HEK293 (cell line): ENCODE measurements around the gene PIK3R2.
A peak's percentile ranks its signal among the peaks of the same experiment; 100 is the strongest.

Source experiments
- BCL11A ChIP-seq: fragments of 450-650 bp; formaldehyde crosslinking; IDR thresholded peaks from 2 replicates; pipeline ENCODE4 v1.5.1; 2016; ENCODE audit warnings: low read depth, missing biosample characterization, missing genetic modification characterization
- YY1 ChIP-seq: fragments of 450-650 bp; formaldehyde crosslinking; IDR thresholded peaks from 2 replicates; pipeline ENCODE4 v1.5.1; 2018; ENCODE audit warnings: missing biosample characterization, missing genetic modification characterization
- ZBTB21 ChIP-seq: fragments of 450-650 bp; formaldehyde crosslinking; IDR thresholded peaks from 2 replicates; pipeline ENCODE4 v1.5.1; 2017; ENCODE audit warnings: missing biosample characterization, missing genetic modification characterization
- ZBTB8A ChIP-seq: fragments of 450-650 bp; formaldehyde crosslinking; IDR thresholded peaks from 2 replicates; pipeline ENCODE4 v1.5.1; 2016; ENCODE audit warnings: missing biosample characterization, missing genetic modification characterization
- ZNF239 ChIP-seq: fragments of 450-650 bp; formaldehyde crosslinking; IDR thresholded peaks from 2 replicates; pipeline ENCODE4 v1.5.1; 2016; ENCODE audit warnings: missing biosample characterization, missing genetic modification characterization
- ZNF24 ChIP-seq: fragments of 450-650 bp; formaldehyde crosslinking; IDR thresholded peaks from 2 replicates; pipeline ENCODE4 v1.5.1; 2016; ENCODE audit warnings: missing biosample characterization, missing genetic modification characterization
- ZNF341 ChIP-seq: fragments of 450-650 bp; formaldehyde crosslinking; IDR thresholded peaks from 2 replicates; pipeline ENCODE4; 2016; ENCODE audit warnings: low read depth, missing biosample characterization, missing genetic modification characterization
- ZNF354C ChIP-seq: fragments of 450-650 bp; formaldehyde crosslinking; IDR thresholded peaks from 2 replicates; pipeline ENCODE4 v1.5.1; 2016; ENCODE audit warnings: missing biosample characterization, missing genetic modification characterization, low read depth, borderline replicate concordance
- ZNF416 ChIP-seq: fragments of 450-650 bp; formaldehyde crosslinking; IDR thresholded peaks from 2 replicates; pipeline ENCODE4 v1.5.1; 2016; ENCODE audit warnings: missing biosample characterization, missing genetic modification characterization
- ZNF529 ChIP-seq: fragments of 450-650 bp; formaldehyde crosslinking; IDR thresholded peaks from 2 replicates; pipeline ENCODE4 v1.5.1; 2017; ENCODE audit warnings: missing genetic modification characterization, missing biosample characterization; ENCODE audit not compliant: insufficient replicate concordance
- TF ChIP-seq, protein P1 (sequence below): fragments of 450-650 bp; formaldehyde crosslinking; optimal IDR thresholded peaks from 2 replicates; pipeline ENCODE3; 2016; ENCODE audit warnings: missing biosample characterization, mild to moderate bottlenecking, missing genetic modification characterization
- TF ChIP-seq, protein P2 (sequence below): fragments of 450-650 bp; formaldehyde crosslinking; IDR thresholded peaks from 2 replicates; pipeline ENCODE4 v1.5.1; 2016; ENCODE audit warnings: missing biosample characterization, missing genetic modification characterization
- TF ChIP-seq, protein P3 (sequence below): fragments of 450-650 bp; formaldehyde crosslinking; IDR thresholded peaks from 2 replicates; pipeline ENCODE4 v1.5.1; 2016; ENCODE audit warnings: missing biosample characterization, missing genetic modification characterization

DNA sequence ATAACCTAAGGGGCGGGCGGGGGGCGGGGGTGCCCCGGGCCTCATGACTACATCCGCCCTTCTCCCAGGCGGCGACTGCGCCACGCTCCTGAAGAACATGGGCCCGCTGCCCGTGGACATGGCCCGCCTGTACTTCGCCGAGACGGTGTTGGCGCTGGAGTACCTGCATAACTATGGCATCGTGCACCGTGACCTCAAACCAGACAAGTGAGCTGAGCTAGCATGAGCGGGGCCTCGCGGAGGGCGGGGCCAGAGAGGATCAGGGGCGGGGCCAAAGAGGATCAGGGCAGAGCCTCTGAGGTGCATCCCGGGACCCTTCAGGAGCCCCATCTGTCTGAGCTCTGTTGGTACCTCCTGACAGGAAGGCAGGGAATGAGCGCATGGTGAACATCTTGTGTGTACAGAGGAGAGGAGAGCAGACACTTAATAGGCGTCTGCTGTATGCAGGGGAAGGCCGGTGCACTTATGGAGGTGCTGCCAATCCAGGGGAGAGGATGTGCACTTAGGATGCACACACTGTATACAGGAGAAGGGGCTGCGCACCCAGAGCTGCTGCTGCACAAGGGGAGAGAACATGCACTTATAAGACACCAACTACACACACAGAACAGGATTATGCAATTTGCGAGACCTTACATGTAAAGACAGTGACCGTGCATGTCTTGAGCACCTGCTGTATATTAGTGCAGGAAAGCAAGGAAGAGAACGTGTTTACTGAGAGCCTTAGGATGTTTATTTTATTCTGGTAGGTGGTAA is 20.9 kb upstream of the PIK3R2 start:
- TF ChIP-seq YY1 = no peak
- TF ChIP-seq, protein P1, sequence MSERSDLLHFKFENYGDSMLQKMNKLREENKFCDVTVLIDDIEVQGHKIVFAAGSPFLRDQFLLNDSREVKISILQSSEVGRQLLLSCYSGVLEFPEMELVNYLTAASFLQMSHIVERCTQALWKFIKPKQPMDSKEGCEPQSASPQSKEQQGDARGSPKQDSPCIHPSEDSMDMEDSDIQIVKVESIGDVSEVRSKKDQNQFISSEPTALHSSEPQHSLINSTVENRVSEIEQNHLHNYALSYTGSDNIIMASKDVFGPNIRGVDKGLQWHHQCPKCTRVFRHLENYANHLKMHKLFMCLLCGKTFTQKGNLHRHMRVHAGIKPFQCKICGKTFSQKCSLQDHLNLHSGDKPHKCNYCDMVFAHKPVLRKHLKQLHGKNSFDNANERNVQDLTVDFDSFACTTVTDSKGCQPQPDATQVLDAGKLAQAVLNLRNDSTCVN (tag by site-specific recombination) = peak; percentile 9
- TF ChIP-seq ZNF416 (tag by site-specific recombination) = no peak
- TF ChIP-seq ZNF529 (tag by site-specific recombination) = no peak
- TF ChIP-seq, protein P2, sequence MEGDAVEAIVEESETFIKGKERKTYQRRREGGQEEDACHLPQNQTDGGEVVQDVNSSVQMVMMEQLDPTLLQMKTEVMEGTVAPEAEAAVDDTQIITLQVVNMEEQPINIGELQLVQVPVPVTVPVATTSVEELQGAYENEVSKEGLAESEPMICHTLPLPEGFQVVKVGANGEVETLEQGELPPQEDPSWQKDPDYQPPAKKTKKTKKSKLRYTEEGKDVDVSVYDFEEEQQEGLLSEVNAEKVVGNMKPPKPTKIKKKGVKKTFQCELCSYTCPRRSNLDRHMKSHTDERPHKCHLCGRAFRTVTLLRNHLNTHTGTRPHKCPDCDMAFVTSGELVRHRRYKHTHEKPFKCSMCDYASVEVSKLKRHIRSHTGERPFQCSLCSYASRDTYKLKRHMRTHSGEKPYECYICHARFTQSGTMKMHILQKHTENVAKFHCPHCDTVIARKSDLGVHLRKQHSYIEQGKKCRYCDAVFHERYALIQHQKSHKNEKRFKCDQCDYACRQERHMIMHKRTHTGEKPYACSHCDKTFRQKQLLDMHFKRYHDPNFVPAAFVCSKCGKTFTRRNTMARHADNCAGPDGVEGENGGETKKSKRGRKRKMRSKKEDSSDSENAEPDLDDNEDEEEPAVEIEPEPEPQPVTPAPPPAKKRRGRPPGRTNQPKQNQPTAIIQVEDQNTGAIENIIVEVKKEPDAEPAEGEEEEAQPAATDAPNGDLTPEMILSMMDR (tag by site-specific recombination) = no peak
- TF ChIP-seq ZNF239 = no peak
- no peak for TF ChIP-seq ZBTB8A
- no peak for TF ChIP-seq BCL11A (tag by site-specific recombination)
- no peak for TF ChIP-seq ZBTB21
- no peak for TF ChIP-seq ZNF354C (tag by site-specific recombination)
- TF ChIP-seq ZNF24 = no peak
- TF ChIP-seq, protein P3, sequence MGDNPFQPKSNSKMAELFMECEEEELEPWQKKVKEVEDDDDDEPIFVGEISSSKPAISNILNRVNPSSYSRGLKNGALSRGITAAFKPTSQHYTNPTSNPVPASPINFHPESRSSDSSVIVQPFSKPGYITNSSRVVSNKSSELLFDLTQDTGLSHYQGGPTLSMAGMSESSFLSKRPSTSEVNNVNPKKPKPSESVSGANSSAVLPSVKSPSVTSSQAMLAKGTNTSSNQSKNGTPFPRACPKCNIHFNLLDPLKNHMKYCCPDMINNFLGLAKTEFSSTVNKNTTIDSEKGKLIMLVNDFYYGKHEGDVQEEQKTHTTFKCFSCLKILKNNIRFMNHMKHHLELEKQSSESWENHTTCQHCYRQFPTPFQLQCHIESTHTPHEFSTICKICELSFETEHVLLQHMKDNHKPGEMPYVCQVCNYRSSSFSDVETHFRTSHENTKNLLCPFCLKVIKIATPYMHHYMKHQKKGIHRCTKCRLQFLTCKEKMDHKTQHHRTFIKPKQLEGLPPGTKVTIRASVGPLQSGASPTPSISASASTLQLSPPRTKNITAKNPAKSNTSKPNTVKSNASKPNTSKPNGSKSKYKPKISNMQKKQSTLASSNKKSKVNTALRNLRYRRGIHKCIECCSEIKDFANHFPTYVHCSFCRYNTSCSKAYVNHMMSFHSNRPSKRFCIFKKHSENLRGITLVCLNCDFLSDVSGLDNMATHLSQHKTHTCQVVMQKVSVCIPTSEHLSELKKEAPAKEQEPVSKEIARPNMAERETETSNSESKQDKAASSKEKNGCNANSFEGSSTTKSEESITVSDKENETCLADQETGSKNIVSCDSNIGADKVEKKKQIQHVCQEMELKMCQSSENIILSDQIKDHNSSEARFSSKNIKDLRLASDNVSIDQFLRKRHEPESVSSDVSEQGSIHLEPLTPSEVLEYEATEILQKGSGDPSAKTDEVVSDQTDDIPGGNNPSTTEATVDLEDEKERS (tag by site-specific recombination) = no peak
- no peak for TF ChIP-seq ZNF341 (tag by site-specific recombination)
